T1000 (cell line): ENCODE data around the gene DOCK3.
"Not testable (repeated sequence)": the region's sequence is repeated elsewhere in the genome, so short reads cannot be mapped to it uniquely, and the experiment has no call there.

Experiments
- DNase-seq: peaks from one replicate; lab custom pipeline; 2025; ENCODE audit warnings: mixed read lengths; lab: John Stamatoyannopoulos, UW

The DOCK3 gene

GRCh38 chr3:50804376-50804775 lies 129.6 kb downstream of the DOCK3 start:
- not testable (repeated sequence) for DNase-seq

- DNase-seq = no peak
Observed at GRCh38 chr3:50805321-50805720, 130.6 kb downstream of the DOCK3 start.

GRCh38 chr3:50806031-50806430 lies 131.3 kb downstream of the DOCK3 start:
- DNase-seq = no peak

GRCh38 chr3:50806806-50807205 lies 132.1 kb downstream of the DOCK3 start:
- DNase-seq = peak; percentile 14

- no peak for DNase-seq
Observed at GRCh38 chr3:50807266-50807665, 132.5 kb downstream of the DOCK3 start.

- no peak for DNase-seq
Observed at GRCh38 chr3:50811893-50812292, 137.2 kb downstream of the DOCK3 start.

- no peak for DNase-seq
Observed at GRCh38 chr3:50815844-50816243, 141.1 kb downstream of the DOCK3 start.

GRCh38 chr3:50816894-50817293 lies 142.2 kb downstream of the DOCK3 start:
- DNase-seq = no peak

- DNase-seq = no peak
Observed at GRCh38 chr3:50817756-50818529, 143.2 kb downstream of the DOCK3 start.

GRCh38 chr3:50819882-50820281 lies 145.2 kb downstream of the DOCK3 start:
- no peak for DNase-seq

GRCh38 chr3:50825841-50826240 lies 151.1 kb downstream of the DOCK3 start:
- no peak for DNase-seq

- DNase-seq = no peak
Observed at GRCh38 chr3:50830451-50830850, 155.7 kb downstream of the DOCK3 start.

GRCh38 chr3:50831009-50831408 lies 156.3 kb downstream of the DOCK3 start:
- DNase-seq = not testable (repeated sequence)

GRCh38 chr3:50840983-50841489 lies 166.3 kb downstream of the DOCK3 start:
- DNase-seq = no peak

- no peak for DNase-seq
Observed at GRCh38 chr3:50848308-50848707, 173.6 kb downstream of the DOCK3 start.

- DNase-seq = no peak
Observed at GRCh38 chr3:50850639-50851511, 176.1 kb downstream of the DOCK3 start.

GRCh38 chr3:50853936-50854335 lies 179.2 kb downstream of the DOCK3 start:
- no peak for DNase-seq

- DNase-seq = no peak
Observed at GRCh38 chr3:50862221-50862620, 187.5 kb downstream of the DOCK3 start.

GRCh38 chr3:50873376-50874157 lies 198.8 kb downstream of the DOCK3 start:
- no peak for DNase-seq

GRCh38 chr3:50874876-50875275 lies 200.1 kb downstream of the DOCK3 start:
- not testable (repeated sequence) for DNase-seq

- peak; percentile 27 for DNase-seq
Observed at GRCh38 chr3:50876947-50877346, 202.2 kb downstream of the DOCK3 start.

- not testable (repeated sequence) for DNase-seq
Observed at GRCh38 chr3:50882733-50883132, 208.0 kb downstream of the DOCK3 start.
